Measurements from ENCODE around the gene MAP2K2.
"Not testable (repeated sequence)": the region's sequence is repeated elsewhere in the genome, so short reads cannot be mapped to it uniquely, and the experiment has no call there.

The MAP2K2 gene

GRCh38 chr19:4134351-4134750, 10.4 kb upstream of the MAP2K2 start:
- FAIRE-seq = no peak
- no peak for DNase-seq (ENCODE audit: insufficient read length, low spot score)

GRCh38 chr19:4130744-4131438, 7.0 kb upstream of the MAP2K2 start:
- DNase-seq (ENCODE audit: insufficient read length, low spot score) (peak; percentile 26), FAIRE-seq (no peak)

GRCh38 chr19:4129050-4129449, 5.1 kb upstream of the MAP2K2 start:
- not testable (repeated sequence) for DNase-seq (ENCODE audit: insufficient read length, low spot score); FAIRE-seq

GRCh38 chr19:4127322-4127721, 3.4 kb upstream of the MAP2K2 start:
- FAIRE-seq; DNase-seq (ENCODE audit: insufficient read length, low spot score): not testable (repeated sequence)

GRCh38 chr19:4124638-4125037, 716 bp upstream of the MAP2K2 start:
- FAIRE-seq (no peak), DNase-seq (ENCODE audit: insufficient read length, low spot score) (no peak)

- FAIRE-seq (no peak), DNase-seq (ENCODE audit: insufficient read length, low spot score) (no peak)
Measured at GRCh38 chr19:4122480-4122879, 1.4 kb downstream of the MAP2K2 start.

GRCh38 chr19:4121815-4122214, 2.1 kb downstream of the MAP2K2 start:
- DNase-seq (ENCODE audit: insufficient read length, low spot score) (no peak), FAIRE-seq (no peak)

GRCh38 chr19:4121273-4121612, 2.7 kb downstream of the MAP2K2 start:
- DNase-seq (ENCODE audit: insufficient read length, low spot score) = no peak
- no peak for FAIRE-seq

- FAIRE-seq (no peak), DNase-seq (ENCODE audit: insufficient read length, low spot score) (no peak)
Measured at GRCh38 chr19:4120559-4121272, 3.2 kb downstream of the MAP2K2 start.

- no peak for FAIRE-seq
Measured at GRCh38 chr19:4119763-4120162, 4.2 kb downstream of the MAP2K2 start.

GRCh38 chr19:4115818-4116385, 8.0 kb downstream of the MAP2K2 start:
- no peak for FAIRE-seq
- no peak for DNase-seq (ENCODE audit: insufficient read length, low spot score)

More at GRCh38 chr19:4119763-4120162, 4.2 kb downstream of the MAP2K2 start:
- DNase-seq (ENCODE audit: insufficient read length, low spot score) = no peak

- FAIRE-seq = no peak
Measured at GRCh38 chr19:4115050-4115817, 8.7 kb downstream of the MAP2K2 start.

GRCh38 chr19:4114181-4114580, 9.7 kb downstream of the MAP2K2 start:
- FAIRE-seq (no peak), DNase-seq (ENCODE audit: insufficient read length, low spot score) (no peak)

More at GRCh38 chr19:4115050-4115817, 8.7 kb downstream of the MAP2K2 start:
- no peak for DNase-seq (ENCODE audit: insufficient read length, low spot score)

- DNase-seq (ENCODE audit: insufficient read length, low spot score) = no peak
- no peak for FAIRE-seq
Measured at GRCh38 chr19:4113398-4114088, 10.4 kb downstream of the MAP2K2 start.

- DNase-seq (ENCODE audit: insufficient read length, low spot score) (no peak), FAIRE-seq (no peak)
Measured at GRCh38 chr19:4112367-4112766, 11.6 kb downstream of the MAP2K2 start.

- DNase-seq (ENCODE audit: insufficient read length, low spot score) (no peak), FAIRE-seq (no peak)
Measured at GRCh38 chr19:4109626-4109945, 14.3 kb downstream of the MAP2K2 start.

- DNase-seq (ENCODE audit: insufficient read length, low spot score) (no peak), FAIRE-seq (no peak)
Measured at GRCh38 chr19:4108767-4109625, 14.9 kb downstream of the MAP2K2 start.

GRCh38 chr19:4103080-4103433, 20.9 kb downstream of the MAP2K2 start:
- no peak for FAIRE-seq
- no peak for DNase-seq (ENCODE audit: insufficient read length, low spot score)

GRCh38 chr19:4102339-4103079, 21.4 kb downstream of the MAP2K2 start:
- FAIRE-seq (no peak), DNase-seq (ENCODE audit: insufficient read length, low spot score) (no peak)

GRCh38 chr19:4101496-4101770, 22.5 kb downstream of the MAP2K2 start:
- DNase-seq (ENCODE audit: insufficient read length, low spot score) = no peak
- FAIRE-seq = no peak

All from HTR-8/SVneo (cell line).